Fibroblast of lung (primary cell): ENCODE data around the gene LEFTY2. TPM values are rescaled to one million over a fixed set of nuclear protein-coding genes. Genes with fewer than 3 reads are reported as not detected.

ENCODE experiments used
- DNase-seq, 2 donors: peaks; one replicate each; pipeline versions ENCODE4 v3.0.0 to v3.0.0-alpha.2; 2010; ENCODE audit warnings: low read depth in 2 of 2
- H2AFZ ChIP-seq: 2 replicates; pipeline ENCODE4 v1.5.1; 2012; ENCODE audit warnings: low read length, control low read depth, inconsistent platforms
- H3K27ac ChIP-seq: 2 replicates; pipeline ENCODE4 v1.5.1; 2011; ENCODE audit warnings: low read length, control low read depth; ENCODE audit not compliant: insufficient read depth
- H3K27me3 ChIP-seq: 2 replicates; pipeline ENCODE4 v1.5.1; 2011; ENCODE audit warnings: mild to moderate bottlenecking, low read length; ENCODE audit not compliant: control insufficient read depth, insufficient read depth
- H3K36me3 ChIP-seq: 2 replicates; pipeline ENCODE4 v1.5.1; 2011; ENCODE audit warnings: low read length; ENCODE audit not compliant: control insufficient read depth, insufficient read depth
- H3K4me1 ChIP-seq: 2 replicates; pipeline ENCODE4 v1.5.1; 2011; ENCODE audit warnings: low read length; ENCODE audit not compliant: control insufficient read depth, insufficient read depth; ENCODE audit errors: extremely low read depth
- H3K4me2 ChIP-seq: 2 replicates; pipeline ENCODE4 v1.5.1; 2011; ENCODE audit warnings: low read length, control low read depth; ENCODE audit not compliant: insufficient read depth; ENCODE audit errors: extremely low read depth
- H3K4me3 ChIP-seq, 4 experiments: fragments of 200-600 bp in 1 of 4; sonication (generic) in 1 of 4; replicated peaks in 1 of 4; 2 replicates each; pipeline ENCODE4 v1.5.1; 2011 to 2016; ENCODE audit warnings: low read length in 4 of 4, low read depth in 3 of 4, mild to moderate bottlenecking in 3 of 4, control low read depth in 2 of 4, inconsistent platforms in 1 of 4, mixed read lengths in 1 of 4; ENCODE audit not compliant: insufficient read depth in 1 of 4; ENCODE audit errors: control extremely low read depth in 1 of 4
- H3K79me2 ChIP-seq: 2 replicates; pipeline ENCODE4 v1.5.1; 2012; ENCODE audit warnings: mild to moderate bottlenecking, low read length, inconsistent platforms; ENCODE audit not compliant: control insufficient read depth, insufficient read depth
- H3K9ac ChIP-seq: 2 replicates; pipeline ENCODE4 v1.5.1; 2011; ENCODE audit warnings: mild to moderate bottlenecking, low read length, control low read depth; ENCODE audit not compliant: insufficient read depth
- H3K9me3 ChIP-seq: 2 replicates; pipeline ENCODE4 v1.5.1; 2012; ENCODE audit warnings: low read depth, low read length; ENCODE audit not compliant: control insufficient read depth, insufficient read depth
- H4K20me1 ChIP-seq: 2 replicates; pipeline ENCODE4 v1.5.1; 2011; ENCODE audit warnings: low read length; ENCODE audit not compliant: control insufficient read depth, insufficient read depth; ENCODE audit errors: extremely low read depth
- EZH2 ChIP-seq: IDR thresholded peaks from 2 replicates; pipeline ENCODE4 v1.5.1; 2012; ENCODE audit warnings: low read length, control low read depth, mild to moderate bottlenecking; ENCODE audit errors: missing control alignments
- polyA plus RNA-seq, 2 donors: library from polyadenylated mRNA; depleted of rRNA in 1 of 2; stranded (reverse) in 1 of 2; unstranded in 1 of 2; fragments of >200 nt; gene quantifications; 2 replicates each; pipeline ENCODE4 v1.2.1, GENCODE V29; 2011 to 2012; ENCODE audit warnings: missing spikeins in 1 of 2
- total RNA-seq: library from RNA; depleted of rRNA; stranded (reverse); fragments of >200 nt; gene quantifications from 2 replicates; pipeline ENCODE4 v1.2.1, GENCODE V29; 2014
- TF ChIP-seq, protein P1 (sequence below), 2 donors: IDR thresholded peaks in 1 of 2; conservative IDR thresholded peaks in 1 of 2; 1 replicate in 1 of 2; 2 replicates in 1 of 2; pipeline ENCODE4 v1.5.1; 2011 to 2012; ENCODE audit warnings: low read length in 2 of 2, control low read depth in 1 of 2, inconsistent platforms in 1 of 2, low read depth in 1 of 2, mild to moderate bottlenecking in 1 of 2

The LEFTY2 gene
- total and polyA plus RNA-seq, 2 donors (not counting 1 experiment from before 2014, with no cell fraction given): not detected

DNA sequence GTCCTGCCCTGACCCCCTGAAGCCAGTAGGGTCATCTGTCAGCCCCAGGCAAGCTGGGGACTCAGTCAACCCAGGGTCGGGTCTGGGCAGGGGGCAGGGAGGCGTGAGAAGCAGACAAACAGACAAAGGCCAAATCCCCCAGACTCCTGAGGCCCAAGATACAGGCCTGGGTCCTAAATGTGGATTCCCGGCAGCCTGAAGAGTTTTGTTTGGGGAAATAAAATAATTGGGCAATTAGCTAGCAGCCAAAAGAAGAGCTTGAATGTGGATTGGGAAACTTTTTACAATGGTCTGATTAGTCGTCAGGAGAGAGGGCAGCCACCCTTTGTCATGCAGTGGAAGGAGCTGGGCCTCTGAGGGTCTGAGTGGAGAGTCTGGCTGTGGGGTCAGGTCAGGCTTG lies 4.5 kb upstream of the LEFTY2 start:
- no peak overlapping the region for H3K4me2 ChIP-seq
- no peak overlapping the region for H3K4me3 ChIP-seq
- H3K79me2 ChIP-seq: no peaks in the 10 kb centered on the region
- H3K4me1 ChIP-seq: no peaks in the 10 kb centered on the region
- no peak overlapping the region for H3K27ac ChIP-seq
- no peak overlapping the region for H2AFZ ChIP-seq
- no peaks in the 10 kb centered on the region for H3K9me3 ChIP-seq
- H3K27me3 ChIP-seq: peaks cover 11% of the 10 kb centered on the region
- no peak for TF ChIP-seq EZH2
- TF ChIP-seq, protein P1, sequence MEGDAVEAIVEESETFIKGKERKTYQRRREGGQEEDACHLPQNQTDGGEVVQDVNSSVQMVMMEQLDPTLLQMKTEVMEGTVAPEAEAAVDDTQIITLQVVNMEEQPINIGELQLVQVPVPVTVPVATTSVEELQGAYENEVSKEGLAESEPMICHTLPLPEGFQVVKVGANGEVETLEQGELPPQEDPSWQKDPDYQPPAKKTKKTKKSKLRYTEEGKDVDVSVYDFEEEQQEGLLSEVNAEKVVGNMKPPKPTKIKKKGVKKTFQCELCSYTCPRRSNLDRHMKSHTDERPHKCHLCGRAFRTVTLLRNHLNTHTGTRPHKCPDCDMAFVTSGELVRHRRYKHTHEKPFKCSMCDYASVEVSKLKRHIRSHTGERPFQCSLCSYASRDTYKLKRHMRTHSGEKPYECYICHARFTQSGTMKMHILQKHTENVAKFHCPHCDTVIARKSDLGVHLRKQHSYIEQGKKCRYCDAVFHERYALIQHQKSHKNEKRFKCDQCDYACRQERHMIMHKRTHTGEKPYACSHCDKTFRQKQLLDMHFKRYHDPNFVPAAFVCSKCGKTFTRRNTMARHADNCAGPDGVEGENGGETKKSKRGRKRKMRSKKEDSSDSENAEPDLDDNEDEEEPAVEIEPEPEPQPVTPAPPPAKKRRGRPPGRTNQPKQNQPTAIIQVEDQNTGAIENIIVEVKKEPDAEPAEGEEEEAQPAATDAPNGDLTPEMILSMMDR (conservative IDR thresholded peaks at IDR 0.05 in 1 of 2, IDR thresholded peaks at IDR 0.05 in 1 of 2; ENCODE audit: low read depth in 1 of 2, low read length in 2 of 2): no peak
- DNase-seq: no peak
- no peaks in the 10 kb centered on the region for H3K36me3 ChIP-seq
- no peaks in the 10 kb centered on the region for H4K20me1 ChIP-seq
- H3K9ac ChIP-seq: no peak overlapping the region

DNA sequence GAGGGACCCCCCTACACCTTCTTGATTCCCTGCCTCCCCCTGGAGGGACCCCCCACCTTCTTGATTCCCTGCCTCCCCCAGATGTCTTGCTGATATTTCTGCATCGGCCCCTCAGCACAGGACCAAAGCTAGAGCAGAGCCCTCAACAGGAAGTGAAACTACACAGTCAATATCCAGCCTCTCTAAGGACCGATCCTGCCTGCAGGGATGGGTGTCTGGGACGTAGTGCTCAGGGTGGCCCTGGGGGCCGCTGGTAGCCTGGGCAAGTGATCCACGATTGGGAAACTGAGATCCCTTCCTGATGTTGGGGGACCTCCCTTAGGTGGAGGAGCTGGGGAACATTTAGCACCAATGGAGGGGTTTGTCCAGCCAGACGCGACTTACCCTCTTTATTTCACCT lies 3.9 kb upstream of the LEFTY2 start:
- H3K4me3 ChIP-seq: no peak overlapping the region
- H2AFZ ChIP-seq: no peak overlapping the region
- no peaks in the 10 kb centered on the region for H4K20me1 ChIP-seq
- H3K27ac ChIP-seq: no peak overlapping the region
- no peaks in the 10 kb centered on the region for H3K79me2 ChIP-seq
- H3K4me2 ChIP-seq: no peak overlapping the region
- DNase-seq: no peak
- no peaks in the 10 kb centered on the region for H3K9me3 ChIP-seq
- TF ChIP-seq, protein P1 (conservative IDR thresholded peaks at IDR 0.05 in 1 of 2, IDR thresholded peaks at IDR 0.05 in 1 of 2; ENCODE audit: low read depth in 1 of 2, low read length in 2 of 2): no peak
- TF ChIP-seq EZH2: no peak
- no peak overlapping the region for H3K9ac ChIP-seq
- no peaks in the 10 kb centered on the region for H3K36me3 ChIP-seq
- H3K4me1 ChIP-seq: no peaks in the 10 kb centered on the region
- peaks cover 11% of the 10 kb centered on the region for H3K27me3 ChIP-seq

DNA sequence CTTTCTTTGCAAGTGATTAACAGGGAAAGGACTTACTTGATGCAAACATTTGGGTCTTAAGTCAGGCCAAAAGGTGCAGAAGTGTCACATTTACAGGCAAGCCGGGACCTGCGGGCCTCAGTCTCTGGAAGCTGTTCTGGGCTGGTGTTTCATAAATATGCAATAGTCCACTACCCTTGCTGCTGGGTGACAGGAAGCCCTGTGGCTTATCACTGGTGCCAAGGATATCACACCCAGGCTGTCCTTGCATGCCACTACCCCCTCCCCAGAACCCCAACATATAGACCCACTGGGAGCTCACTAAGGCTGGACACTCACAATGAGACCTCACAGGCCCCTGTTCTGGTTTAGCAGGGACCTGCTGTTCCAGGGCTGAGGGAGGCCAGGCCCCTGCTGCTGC lies 3.4 kb upstream of the LEFTY2 start:
- no peaks in the 10 kb centered on the region for H3K4me1 ChIP-seq
- peaks cover 11% of the 10 kb centered on the region for H3K27me3 ChIP-seq
- TF ChIP-seq, protein P1 (conservative IDR thresholded peaks at IDR 0.05 in 1 of 2, IDR thresholded peaks at IDR 0.05 in 1 of 2; ENCODE audit: low read depth in 1 of 2, low read length in 2 of 2): no peak
- no peak for TF ChIP-seq EZH2
- no peak for DNase-seq
- H3K27ac ChIP-seq: no peak overlapping the region
- H4K20me1 ChIP-seq: no peaks in the 10 kb centered on the region
- no peaks in the 10 kb centered on the region for H3K36me3 ChIP-seq
- H3K4me3 ChIP-seq: no peak overlapping the region
- H3K79me2 ChIP-seq: no peaks in the 10 kb centered on the region
- no peak overlapping the region for H2AFZ ChIP-seq
- H3K9me3 ChIP-seq: no peaks in the 10 kb centered on the region
- H3K9ac ChIP-seq: no peak overlapping the region
- no peak overlapping the region for H3K4me2 ChIP-seq
